CD8-positive, alpha-beta memory T cell (primary cell): ENCODE data around the gene GALNT14. TPM values are rescaled to one million over a fixed set of nuclear protein-coding genes. Genes with fewer than 3 reads are reported as not detected.

ENCODE experiments used
- CTCF ChIA-PET: fragments of 350-600 bp; sonication (Branson Sonifier 250); formaldehyde crosslinking; loops from one replicate; lab custom pipeline; 2021; ENCODE audit warnings: antibody characterized with exemption; lab: Charles Lee
- POLR2A ChIA-PET: fragments of 350-600 bp; sonication (Branson Sonifier 250); formaldehyde crosslinking; loops from one replicate; lab custom pipeline; 2021; ENCODE audit warnings: antibody characterized with exemption; lab: Charles Lee
- DNase-seq, 5 donors: peaks; one replicate each; pipeline versions ENCODE4 v3.0.0 to v3.0.0-alpha.2; 2020 to 2022; ENCODE audit warnings: mixed read lengths in 1 of 5
- H3K27ac ChIP-seq: one replicate; pipeline ENCODE4 v1.7.0; 2013; ENCODE audit warnings: low read depth, mild to moderate bottlenecking, low read length, moderate library complexity
- H3K27me3 ChIP-seq: 2 replicates; pipeline ENCODE4 v1.7.0; 2013; ENCODE audit warnings: low read length, mild to moderate bottlenecking; ENCODE audit not compliant: insufficient read depth, poor library complexity, severe bottlenecking
- H3K36me3 ChIP-seq: 2 replicates; pipeline ENCODE4 v1.7.0; 2013; ENCODE audit warnings: mild to moderate bottlenecking, low read length, moderate library complexity; ENCODE audit not compliant: insufficient read depth
- H3K4me1 ChIP-seq: 2 replicates; pipeline ENCODE4 v1.7.0; 2013; ENCODE audit warnings: mild to moderate bottlenecking, low read length, moderate library complexity; ENCODE audit not compliant: insufficient read depth
- H3K4me3 ChIP-seq: 2 replicates; pipeline ENCODE4 v1.7.0; 2013; ENCODE audit warnings: mild to moderate bottlenecking, low read length
- H3K9me3 ChIP-seq: 2 replicates; pipeline ENCODE4 v1.7.0; 2013; ENCODE audit warnings: mild to moderate bottlenecking, low read length
- H3K27ac Mint-ChIP-seq, 8 donors: one replicate each; pipeline ENCODE4 v1.8.0; 2020 to 2021; ENCODE audit warnings: mixed read lengths in 8 of 8, mild to moderate bottlenecking in 6 of 8, inconsistent platforms in 3 of 8, moderate library complexity in 3 of 8
- H3K27me3 Mint-ChIP-seq, 2 donors: one replicate each; pipeline ENCODE4 v1.8.0; 2020 to 2021; ENCODE audit warnings: mixed read lengths in 2 of 2, mild to moderate bottlenecking in 1 of 2, moderate library complexity in 1 of 2
- H3K36me3 Mint-ChIP-seq, 3 donors: one replicate each; pipeline ENCODE4 v1.8.0; 2020 to 2021; ENCODE audit warnings: mixed read lengths in 3 of 3, inconsistent platforms in 1 of 3, mild to moderate bottlenecking in 1 of 3
- H3K4me1 Mint-ChIP-seq, 3 donors: one replicate each; pipeline ENCODE4 v1.8.0; 2020 to 2021; ENCODE audit warnings: mixed read lengths in 3 of 3, inconsistent platforms in 1 of 3, mild to moderate bottlenecking in 1 of 3
- H3K4me3 Mint-ChIP-seq, 7 donors: one replicate each; pipeline ENCODE4 v1.8.0; 2020 to 2021; ENCODE audit warnings: mixed read lengths in 7 of 7, mild to moderate bottlenecking in 6 of 7, moderate library complexity in 4 of 7, inconsistent platforms in 2 of 7
- H3K9me3 Mint-ChIP-seq, 5 donors: one replicate each; pipeline ENCODE4 v1.8.0; 2020 to 2022; ENCODE audit warnings: mixed read lengths in 5 of 5, mild to moderate bottlenecking in 3 of 5, moderate library complexity in 2 of 5, inconsistent platforms in 1 of 5
- polyA plus RNA-seq: library from polyadenylated mRNA; unstranded; fragments of 300-500 nt; fragmentation: Illumina TruSeq; gene quantifications from one replicate; pipeline ENCODE4 v1.2.3, GENCODE V29; 2021
- total RNA-seq, 2 experiments: library from RNA; stranded (reverse); gene quantifications; one replicate each; pipeline ENCODE4 v1.2.3, GENCODE V29; 2021

Gene GALNT14
- total and polyA plus RNA-seq, 3 experiments from 2014 or later, result 0.62 to 0.74 TPM; not detected in 1

DNA sequence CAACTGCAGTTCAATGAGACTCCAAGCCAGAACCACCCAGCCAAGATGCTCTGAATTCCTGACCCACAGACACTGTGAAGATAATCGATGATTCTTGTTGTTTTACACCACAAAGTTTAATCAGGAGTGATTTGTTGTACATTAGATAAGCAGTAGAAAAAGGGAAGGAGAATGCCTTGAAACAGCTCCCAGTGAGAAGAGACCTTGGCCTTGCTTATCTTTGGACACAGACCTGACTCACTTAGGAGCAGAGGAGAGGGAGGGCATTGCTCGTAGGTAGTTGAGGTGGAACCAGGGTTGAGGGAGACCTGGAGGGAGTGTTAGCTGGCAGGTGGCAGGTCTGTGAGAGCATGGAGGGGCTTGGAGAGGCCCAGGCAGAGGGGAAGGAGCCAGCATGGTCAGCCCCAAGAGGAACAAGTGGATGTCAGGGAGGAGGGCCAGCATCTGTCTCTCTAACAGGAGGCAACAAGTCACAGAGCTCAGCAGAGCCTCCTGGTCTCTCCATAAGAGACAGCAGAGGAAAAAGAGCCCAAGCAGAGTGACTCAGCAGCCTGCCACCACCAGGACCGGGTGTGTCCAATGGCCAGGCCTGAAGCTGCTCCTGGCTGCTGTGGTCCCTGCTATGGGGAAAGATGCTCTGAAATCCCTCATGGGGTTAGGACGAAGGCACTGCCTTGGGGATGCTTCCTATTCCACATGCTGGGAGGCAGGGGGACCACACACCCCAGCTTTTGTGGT lies 169.4 kb downstream of the GALNT14 start:
- Mint-ChIP-seq H3K36me3 (no peaks in the 10 kb centered on the region), H3K4me3 (no peak overlapping the region), H3K27ac (no peak overlapping the region), H3K9me3 (no peaks in the 10 kb centered on the region), H3K4me1 (no peaks in the 10 kb centered on the region), H3K27me3 (peaks cover 9 to 23% of the 10 kb centered on the region in 2 donors)
- DNase-seq, result no peak
- H3K4me3 ChIP-seq, result no peak overlapping the region
- H3K27me3 ChIP-seq, result no peaks in the 10 kb centered on the region
- no peaks in the 10 kb centered on the region for H3K4me1 ChIP-seq
- ChIA-PET POLR2A (no interaction called here), CTCF (no interaction called here)
- H3K27ac ChIP-seq, result no peak overlapping the region
- H3K36me3 ChIP-seq, result no peaks in the 10 kb centered on the region
- H3K9me3 ChIP-seq, result no peaks in the 10 kb centered on the region

DNA sequence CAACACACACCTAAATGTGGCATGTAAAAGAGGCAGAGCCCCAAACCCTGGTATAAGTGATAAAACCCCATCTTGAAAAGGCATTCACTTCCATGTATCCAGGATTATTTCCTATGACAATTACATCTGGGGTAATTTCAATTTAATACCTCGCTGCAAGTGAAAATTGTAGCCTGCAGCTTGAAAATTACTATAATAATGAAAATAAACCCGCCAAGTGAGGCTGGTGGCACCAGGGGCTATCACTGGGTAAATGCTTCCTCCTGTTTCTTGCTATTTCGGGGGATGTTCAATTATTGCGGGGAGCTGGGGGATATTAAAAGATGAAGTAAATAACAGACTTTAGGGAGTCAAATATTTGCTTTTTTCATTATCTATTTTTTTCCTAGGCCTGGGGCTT lies 171.5 kb downstream of the GALNT14 start:
- Mint-ChIP-seq H3K4me3 (no peak overlapping the region), H3K4me1 (no peaks in the 10 kb centered on the region), H3K9me3 (no peaks in the 10 kb centered on the region), H3K27ac (no peak overlapping the region), H3K27me3 (peaks cover 12 to 31% of the 10 kb centered on the region in 2 donors), H3K36me3 (no peaks in the 10 kb centered on the region)
- no peak for DNase-seq
- Histone ChIP-seq H3K27ac (no peak overlapping the region), H3K9me3 (no peaks in the 10 kb centered on the region), H3K4me1 (no peaks in the 10 kb centered on the region), H3K4me3 (no peak overlapping the region), H3K27me3 (no peaks in the 10 kb centered on the region), H3K36me3 (no peaks in the 10 kb centered on the region)
- CTCF ChIA-PET, result no interaction called here
- POLR2A ChIA-PET, result no interaction called here

DNA sequence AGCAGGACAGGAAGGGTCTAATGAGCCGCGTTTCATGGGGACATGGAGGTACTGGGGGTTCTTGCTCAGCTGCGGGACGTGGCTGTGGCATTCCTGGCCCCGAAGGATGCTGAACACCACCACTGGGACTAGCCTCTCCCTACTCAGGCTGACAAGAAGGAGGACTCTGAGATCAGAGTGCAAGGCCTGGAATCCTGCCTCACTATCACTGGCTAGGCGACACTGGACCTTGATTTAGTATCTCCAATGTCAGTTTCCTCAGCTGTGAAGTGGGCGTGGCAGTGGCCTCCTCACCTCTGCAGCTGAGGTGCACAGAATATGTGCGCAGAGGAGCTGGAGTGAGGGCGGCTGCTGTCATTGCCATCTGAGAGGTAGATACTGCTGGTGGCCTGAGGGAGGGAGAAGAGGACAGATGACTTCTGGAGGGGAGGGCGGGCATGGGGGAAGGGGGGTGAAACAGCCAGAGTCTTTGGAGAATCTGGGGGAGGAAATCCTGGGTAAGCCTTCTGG lies 173.2 kb downstream of the GALNT14 start:
- Mint-ChIP-seq H3K27ac (no peak overlapping the region), H3K36me3 (no peaks in the 10 kb centered on the region), H3K9me3 (no peaks in the 10 kb centered on the region), H3K27me3 (peaks cover 12 to 35% of the 10 kb centered on the region in 2 donors), H3K4me3 (no peak overlapping the region), H3K4me1 (no peaks in the 10 kb centered on the region)
- CTCF ChIA-PET, result no interaction called here
- Histone ChIP-seq H3K36me3 (no peaks in the 10 kb centered on the region), H3K9me3 (no peaks in the 10 kb centered on the region), H3K27ac (no peak overlapping the region), H3K4me3 (no peak overlapping the region), H3K27me3 (no peaks in the 10 kb centered on the region), H3K4me1 (no peaks in the 10 kb centered on the region)
- POLR2A ChIA-PET, result no interaction called here
- DNase-seq, result no peak

DNA sequence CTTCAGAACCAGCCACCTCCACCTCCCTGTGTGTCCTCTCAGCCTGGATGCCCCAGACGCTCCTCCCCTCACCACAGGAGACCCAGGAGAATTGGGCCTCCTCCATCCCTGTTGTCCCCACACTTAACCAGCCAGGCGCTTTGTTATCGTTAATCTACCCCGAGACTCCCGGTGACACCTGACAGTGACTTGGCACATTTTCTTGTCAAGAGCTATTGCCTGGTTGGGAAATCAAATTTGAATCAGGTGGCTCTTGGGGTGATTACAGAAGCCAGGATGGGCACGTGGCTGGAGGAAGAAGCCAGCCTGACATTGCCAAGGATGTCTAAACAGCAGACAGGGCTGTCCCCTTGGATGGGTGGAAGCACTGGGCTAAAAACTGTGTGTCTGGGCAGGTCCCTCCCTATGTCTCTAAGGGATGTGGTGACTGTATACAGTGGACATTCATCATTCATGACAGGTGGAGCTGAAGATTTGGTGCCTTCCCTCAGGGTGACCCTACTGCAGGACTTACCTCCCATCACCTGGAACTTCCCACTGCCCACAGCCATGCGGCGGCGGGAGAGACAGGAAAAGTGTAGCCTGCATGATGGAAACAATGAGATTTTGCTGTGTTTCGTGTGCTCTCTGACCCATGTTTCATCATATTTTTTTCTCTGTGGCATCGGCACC lies 173.8 kb downstream of the GALNT14 start:
- ChIA-PET CTCF (no interaction called here), POLR2A (no interaction called here)
- no peaks in the 10 kb centered on the region for H3K4me1 ChIP-seq
- H3K9me3 ChIP-seq, result no peaks in the 10 kb centered on the region
- H3K36me3 ChIP-seq, result no peaks in the 10 kb centered on the region
- no peak overlapping the region for H3K4me3 Mint-ChIP-seq
- DNase-seq, result no peak
- no peaks in the 10 kb centered on the region for H3K27me3 ChIP-seq
- H3K4me3 ChIP-seq, result no peak overlapping the region
- H3K4me1 Mint-ChIP-seq, result no peaks in the 10 kb centered on the region
- peaks cover 12 to 35% of the 10 kb centered on the region in 2 donors for H3K27me3 Mint-ChIP-seq
- no peak overlapping the region for H3K27ac ChIP-seq
- H3K9me3 Mint-ChIP-seq, result no peaks in the 10 kb centered on the region
- H3K36me3 Mint-ChIP-seq, result no peaks in the 10 kb centered on the region
- H3K27ac Mint-ChIP-seq, result no peak overlapping the region

DNA sequence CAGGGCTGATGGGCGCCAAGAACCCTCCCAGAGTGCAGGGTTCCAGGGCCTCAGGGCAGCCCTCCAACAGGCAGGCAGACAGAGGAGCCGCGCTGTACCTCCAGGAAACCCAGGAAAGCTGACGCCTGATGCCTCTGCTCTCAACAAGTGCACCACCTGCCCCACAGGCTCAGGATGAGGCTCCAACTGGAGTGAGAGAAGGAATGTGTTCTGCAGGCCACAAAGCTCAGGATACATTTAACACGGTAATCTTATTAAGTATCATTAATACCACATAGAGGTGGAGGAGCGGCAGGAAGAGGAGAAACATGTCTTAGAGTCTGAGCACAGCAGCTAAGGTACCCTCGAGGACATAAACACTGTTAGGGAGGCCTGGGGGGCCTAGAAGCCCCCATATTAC lies 175.1 kb downstream of the GALNT14 start:
- Mint-ChIP-seq H3K9me3 (no peaks in the 10 kb centered on the region), H3K27me3 (peaks cover 12 to 35% of the 10 kb centered on the region in 2 donors), H3K36me3 (no peaks in the 10 kb centered on the region), H3K27ac (no peak overlapping the region), H3K4me1 (no peaks in the 10 kb centered on the region), H3K4me3 (no peak overlapping the region)
- no peak overlapping the region for H3K4me3 ChIP-seq
- no peak for DNase-seq
- CTCF ChIA-PET, result no interaction called here
- POLR2A ChIA-PET, result no interaction called here
- H3K4me1 ChIP-seq, result no peaks in the 10 kb centered on the region
- H3K36me3 ChIP-seq, result no peaks in the 10 kb centered on the region
- H3K27ac ChIP-seq, result no peak overlapping the region
- H3K27me3 ChIP-seq, result no peaks in the 10 kb centered on the region
- no peaks in the 10 kb centered on the region for H3K9me3 ChIP-seq

DNA sequence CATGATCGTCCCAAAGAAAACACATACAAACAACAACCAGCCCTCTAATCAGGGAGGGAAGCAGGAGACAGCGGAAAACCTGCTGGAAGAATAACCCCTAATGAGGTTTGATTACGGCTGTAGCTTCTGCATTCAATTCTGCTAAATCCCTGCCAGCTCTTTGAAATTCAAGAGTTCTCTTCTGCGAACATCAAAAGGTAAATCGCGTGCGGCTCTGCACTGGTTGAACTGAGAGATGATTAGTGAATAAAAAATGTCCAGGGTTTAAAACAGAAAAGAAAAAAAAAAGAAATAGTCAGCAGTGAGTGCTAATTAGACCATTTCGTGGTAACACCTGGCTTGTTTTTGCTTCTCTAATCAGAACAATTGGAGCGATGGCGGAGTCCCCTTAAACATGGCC lies 178.0 kb downstream of the GALNT14 start:
- no peaks in the 10 kb centered on the region for H3K27me3 ChIP-seq
- H3K4me3 Mint-ChIP-seq, result no peak overlapping the region
- H3K27me3 Mint-ChIP-seq, result peaks cover 3 to 20% of the 10 kb centered on the region in 2 donors
- no peaks in the 10 kb centered on the region for H3K4me1 Mint-ChIP-seq
- CTCF ChIA-PET, result no interaction called here
- H3K36me3 Mint-ChIP-seq, result no peaks in the 10 kb centered on the region
- H3K27ac Mint-ChIP-seq, result no peak overlapping the region
- H3K9me3 ChIP-seq, result no peaks in the 10 kb centered on the region
- no peak overlapping the region for H3K27ac ChIP-seq
- H3K36me3 ChIP-seq, result no peaks in the 10 kb centered on the region
- no peaks in the 10 kb centered on the region for H3K9me3 Mint-ChIP-seq
- no peaks in the 10 kb centered on the region for H3K4me1 ChIP-seq
- H3K4me3 ChIP-seq, result no peak overlapping the region
- POLR2A ChIA-PET, result no interaction called here
- no peak for DNase-seq

DNA sequence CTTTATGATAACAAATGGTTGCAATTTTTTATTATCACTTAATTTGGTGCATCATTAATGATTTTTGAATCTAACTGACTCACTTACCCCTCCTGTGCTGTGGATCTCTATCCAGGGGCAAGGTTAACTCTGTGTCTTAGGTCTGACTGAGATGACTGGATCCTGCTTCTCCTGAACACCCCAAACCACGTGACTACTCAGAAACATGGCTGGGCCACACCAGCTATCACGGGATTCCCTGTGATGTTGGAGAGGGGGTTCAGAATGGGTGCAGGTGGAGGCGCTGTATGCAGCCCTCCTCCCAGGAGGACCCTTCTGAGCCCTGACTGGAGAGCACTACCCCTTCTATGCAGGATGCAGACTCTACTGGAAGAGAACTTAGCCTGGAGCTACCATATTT lies 178.6 kb downstream of the GALNT14 start:
- Histone ChIP-seq H3K27ac (no peak overlapping the region), H3K36me3 (no peaks in the 10 kb centered on the region), H3K4me3 (no peak overlapping the region), H3K9me3 (no peaks in the 10 kb centered on the region), H3K27me3 (no peaks in the 10 kb centered on the region), H3K4me1 (no peaks in the 10 kb centered on the region)
- no peak overlapping the region for H3K4me3 Mint-ChIP-seq
- no peaks in the 10 kb centered on the region for H3K36me3 Mint-ChIP-seq
- H3K27me3 Mint-ChIP-seq, result peaks cover 3 to 16% of the 10 kb centered on the region in 2 donors
- no peaks in the 10 kb centered on the region for H3K4me1 Mint-ChIP-seq
- peak overlapping the region in 1 of 8 donors; percentile 71 for H3K27ac Mint-ChIP-seq
- no peak for DNase-seq
- POLR2A ChIA-PET, result no interaction called here
- no peaks in the 10 kb centered on the region for H3K9me3 Mint-ChIP-seq
- CTCF ChIA-PET, result no interaction called here

DNA sequence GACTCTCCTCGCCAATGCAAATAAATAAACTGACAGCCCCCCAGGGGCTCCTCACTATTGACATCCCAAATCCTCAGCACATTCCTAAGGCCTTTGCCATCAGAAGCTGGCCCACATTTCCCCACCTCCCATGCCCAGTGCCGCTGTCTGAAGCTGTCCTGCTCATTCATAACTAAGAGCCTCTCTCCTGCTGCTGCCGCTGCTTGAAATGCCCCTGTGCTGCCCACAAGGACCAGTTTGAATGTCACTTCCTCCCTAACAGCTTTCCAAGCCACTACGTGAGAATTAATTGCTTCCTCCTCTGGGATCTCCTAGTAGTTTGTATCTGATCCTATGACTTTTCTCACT lies 179.3 kb downstream of the GALNT14 start:
- Histone ChIP-seq H3K36me3 (no peaks in the 10 kb centered on the region), H3K4me1 (no peaks in the 10 kb centered on the region), H3K27ac (no peak overlapping the region), H3K27me3 (no peaks in the 10 kb centered on the region), H3K9me3 (no peaks in the 10 kb centered on the region), H3K4me3 (no peak overlapping the region)
- Mint-ChIP-seq H3K36me3 (no peaks in the 10 kb centered on the region), H3K27me3 (peaks cover 3 to 12% of the 10 kb centered on the region in 2 donors), H3K9me3 (no peaks in the 10 kb centered on the region), H3K27ac (peak overlapping the region in 1 of 8 donors; percentile 34), H3K4me1 (no peaks in the 10 kb centered on the region), H3K4me3 (no peak overlapping the region)
- no peak for DNase-seq
- CTCF ChIA-PET, result no interaction called here
- POLR2A ChIA-PET, result no interaction called here
